HG03045 (cell line): Measurements from ENCODE around the gene HSD17B12.
A peak's percentile ranks its signal among the peaks of the same experiment; 100 is the strongest.

ENCODE experiments used
- ATAC-seq: cut with Tn5 transposase; IDR thresholded peaks from one replicate; pipeline ENCODE4 v1.9.1; 2021; ENCODE audit warnings: mild to moderate bottlenecking, moderate library complexity; ENCODE audit not compliant: unreplicated experiment

HSD17B12 gene

GRCh38 chr11:43861141-43861540 lies 180.6 kb downstream of the HSD17B12 start:
- ATAC-seq, result no peak

GRCh38 chr11:43866520-43866919 lies 186.0 kb downstream of the HSD17B12 start:
- no peak for ATAC-seq

DNA sequence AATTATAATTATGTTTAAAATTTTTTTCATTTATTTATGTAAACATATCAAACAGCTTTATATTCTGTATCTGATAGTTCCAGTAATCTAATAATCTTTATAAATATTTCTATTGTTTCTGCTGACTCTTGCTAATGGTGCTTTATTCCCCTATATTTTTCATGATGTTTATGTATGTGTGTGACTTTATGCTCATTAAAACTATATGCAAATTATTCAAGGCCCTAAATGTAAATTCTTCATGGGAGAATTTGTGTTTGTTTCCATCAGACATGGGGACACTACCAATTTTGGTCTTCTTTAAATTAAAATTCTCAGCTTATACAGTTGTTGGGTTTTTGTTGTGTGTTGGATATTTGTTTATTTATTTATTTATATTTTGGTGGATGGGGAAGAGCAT lies 186.4 kb downstream of the HSD17B12 start:
- ATAC-seq, result no peak

- peak; percentile 100 for ATAC-seq
Observed at GRCh38 chr11:43868852-43869567, 188.5 kb downstream of the HSD17B12 start.

DNA sequence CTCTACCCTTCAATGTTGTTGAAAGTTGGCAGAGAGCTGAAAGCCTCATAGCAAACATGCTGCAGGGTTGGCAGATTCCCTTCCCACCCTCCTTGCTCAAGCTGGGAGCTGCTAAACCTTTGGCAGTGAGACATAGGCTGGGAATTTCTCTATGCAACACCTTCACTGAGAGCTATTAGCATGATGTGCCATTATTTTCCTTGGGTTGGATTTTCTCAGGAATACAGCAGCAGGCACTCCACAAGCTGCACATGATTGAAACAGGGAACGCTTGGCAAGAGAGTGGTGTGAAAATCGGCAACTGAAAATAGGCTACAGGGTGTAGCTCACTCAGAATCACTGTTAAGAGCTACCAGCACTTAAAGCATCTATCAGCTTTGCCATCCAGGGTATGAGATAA lies 190.5 kb downstream of the HSD17B12 start:
- no peak for ATAC-seq

DNA sequence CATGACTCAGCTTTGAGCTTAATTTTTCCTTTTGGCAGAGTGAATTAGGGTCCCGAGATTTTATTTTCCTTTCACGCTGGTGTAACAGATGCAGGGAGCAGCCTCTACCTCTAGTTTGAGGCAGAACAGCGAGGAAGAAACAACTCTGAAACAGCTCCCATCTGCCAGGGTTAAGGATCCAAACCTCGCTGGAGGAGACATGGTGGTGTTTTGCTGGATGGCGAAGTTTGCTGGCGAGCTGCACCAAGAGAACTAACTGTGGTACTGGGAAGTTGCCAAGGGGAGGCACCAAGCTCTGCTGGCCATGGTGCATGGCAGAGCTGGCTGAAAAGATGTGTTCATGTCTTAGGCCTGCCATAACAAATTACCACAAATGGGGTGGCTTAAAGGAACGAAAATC lies 192.5 kb downstream of the HSD17B12 start:
- ATAC-seq, result no peak

DNA sequence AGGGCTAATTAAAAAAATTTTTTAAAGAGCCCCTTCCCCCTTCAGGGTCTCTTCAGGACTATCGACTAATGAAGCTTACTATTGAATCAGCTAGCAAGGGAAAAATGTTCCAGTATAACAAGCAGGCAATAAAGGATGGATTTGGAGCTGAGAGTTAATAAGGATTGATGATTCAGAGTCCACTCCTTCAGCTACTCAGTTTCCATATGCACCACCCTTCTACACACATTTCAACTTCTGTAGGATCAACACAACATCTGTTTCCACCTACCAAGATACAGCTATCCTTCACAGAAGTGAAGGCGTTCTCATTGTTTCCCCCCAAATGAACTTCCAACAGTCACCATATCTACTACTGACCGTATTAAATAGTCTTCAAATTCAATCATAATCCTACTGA lies 193.5 kb downstream of the HSD17B12 start:
- no peak for ATAC-seq

DNA sequence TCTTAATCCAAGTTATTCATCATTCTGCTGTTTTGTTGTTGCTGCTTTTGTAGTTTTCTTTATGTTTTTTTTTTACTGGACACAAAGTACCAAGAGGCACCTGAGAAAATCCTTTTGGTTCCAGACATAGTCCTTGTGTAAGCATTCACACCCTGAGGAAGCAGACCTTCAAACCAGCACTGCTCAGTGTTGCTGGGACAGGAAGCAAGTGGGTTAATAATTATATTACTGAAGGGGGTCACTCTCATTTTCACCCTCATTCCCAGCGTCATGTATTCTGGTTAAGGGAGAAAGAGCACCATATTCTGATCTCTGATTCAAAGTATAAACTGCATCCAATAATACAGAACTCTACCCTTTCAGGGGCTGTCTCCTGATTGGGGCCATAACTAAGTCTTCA lies 194.2 kb downstream of the HSD17B12 start:
- no peak for ATAC-seq

- no peak for ATAC-seq
Observed at GRCh38 chr11:43879789-43880639, 199.5 kb downstream of the HSD17B12 start.

GRCh38 chr11:43880640-43881159 lies 200.2 kb downstream of the HSD17B12 start, which contains the start of gene ALKBH3:
Gene ALKBH3 (plus strand): TSS chr11:43880831. CDS start chr11:43882653, 1,822 bp downstream.
- ATAC-seq, result peak; percentile 98

- no peak for ATAC-seq
Observed at GRCh38 chr11:43892851-43893250, 212.3 kb downstream of the HSD17B12 start.

DNA sequence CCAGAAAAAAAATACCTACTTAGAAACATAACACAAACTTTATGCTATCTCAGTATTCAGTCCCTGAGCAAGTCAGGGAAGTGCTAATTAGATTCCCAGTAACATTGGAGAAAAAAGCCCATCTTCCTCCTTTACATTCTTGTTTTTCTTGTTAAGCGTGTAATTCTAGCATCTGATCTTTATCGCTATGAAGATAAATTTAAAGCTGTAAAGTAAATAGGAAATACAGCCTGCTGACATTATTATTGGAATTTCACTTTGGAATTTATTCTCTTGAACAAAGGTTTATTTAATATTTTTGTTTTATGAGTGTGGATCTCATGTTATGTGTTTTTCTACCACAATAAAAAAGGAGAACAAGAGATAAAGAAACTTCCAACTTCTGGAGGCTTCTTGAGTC lies 214.0 kb downstream of the HSD17B12 start:
- ATAC-seq, result no peak

DNA sequence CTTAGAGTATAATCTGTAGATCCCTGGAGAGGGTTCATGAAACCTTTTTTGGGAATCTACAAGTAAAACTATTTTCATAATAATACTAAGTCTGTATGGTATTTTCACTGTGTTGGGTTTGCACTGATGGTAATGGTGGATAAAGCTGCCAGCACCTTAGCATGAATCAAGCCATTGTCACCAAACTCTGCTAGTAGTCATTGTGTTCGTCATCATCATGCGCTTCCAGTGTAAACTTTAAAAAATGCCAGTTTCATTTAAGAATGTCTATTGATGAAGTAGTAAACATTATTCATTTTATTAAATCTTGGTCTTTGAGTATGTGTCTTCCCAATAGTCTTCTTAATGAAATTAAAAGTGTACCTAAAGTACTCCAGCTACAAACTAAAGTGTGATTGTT lies 215.1 kb downstream of the HSD17B12 start:
- ATAC-seq, result no peak

DNA sequence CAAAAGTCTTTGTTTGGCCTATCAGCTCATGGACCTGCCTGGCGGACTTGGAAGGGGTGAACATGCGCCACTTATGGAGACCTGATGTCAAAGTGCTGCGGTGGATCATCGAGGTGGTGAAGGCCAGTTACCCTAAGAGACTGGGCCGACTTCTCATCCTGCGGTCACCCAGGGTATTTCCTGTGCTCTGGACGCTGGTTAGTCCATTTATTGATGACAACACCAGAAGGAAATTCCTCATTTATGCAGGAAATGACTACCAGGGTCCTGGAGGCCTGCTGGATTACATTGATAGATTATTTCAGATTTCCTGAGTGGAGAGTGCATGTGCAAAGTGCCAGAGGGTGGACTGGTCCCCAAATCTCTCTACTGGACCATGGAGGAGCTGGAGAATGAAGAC lies 218.0 kb downstream of the HSD17B12 start:
- ATAC-seq, result no peak

- no peak for ATAC-seq
Observed at GRCh38 chr11:43899094-43899493, 218.6 kb downstream of the HSD17B12 start.

DNA sequence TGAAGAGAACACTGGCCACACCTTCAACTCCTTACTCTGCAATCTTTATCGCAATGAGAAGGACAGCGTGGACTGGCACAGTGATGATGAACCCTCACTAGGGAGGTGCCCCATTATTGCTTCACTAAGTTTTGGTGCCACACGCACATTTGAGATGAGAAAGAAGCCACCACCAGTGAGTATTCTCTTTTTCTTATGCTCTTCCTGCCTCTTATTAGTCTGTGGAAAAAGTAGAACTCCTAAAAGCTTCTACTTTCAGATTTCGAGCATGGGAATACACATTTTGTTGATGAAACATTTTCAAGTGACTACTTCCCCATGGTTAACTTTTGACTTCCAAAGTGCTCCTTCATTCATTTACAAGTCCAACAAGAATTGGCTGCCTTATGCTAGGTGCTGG lies 221.0 kb downstream of the HSD17B12 start:
- no peak for ATAC-seq

DNA sequence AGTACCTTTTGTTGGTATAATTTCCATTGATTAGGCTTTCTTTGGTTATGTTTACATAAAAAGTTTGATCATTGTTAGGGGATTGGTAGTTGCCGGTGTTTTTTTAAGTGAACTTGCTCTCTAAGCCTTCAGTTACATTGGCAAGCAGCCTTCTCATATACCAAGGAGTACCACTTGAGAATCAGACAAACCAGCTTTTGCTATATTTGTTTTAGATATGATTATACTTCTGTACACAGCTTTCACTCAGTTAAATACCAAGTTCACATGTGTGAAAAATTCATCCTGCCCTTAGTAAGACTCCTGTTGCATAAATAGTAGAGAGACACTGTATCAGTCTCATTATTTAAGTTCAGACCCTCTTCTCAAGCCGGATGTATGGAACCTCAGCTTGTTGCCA lies 222.5 kb downstream of the HSD17B12 start:
- ATAC-seq, result no peak

- no peak for ATAC-seq
Observed at GRCh38 chr11:43903969-43904368, 223.4 kb downstream of the HSD17B12 start.

DNA sequence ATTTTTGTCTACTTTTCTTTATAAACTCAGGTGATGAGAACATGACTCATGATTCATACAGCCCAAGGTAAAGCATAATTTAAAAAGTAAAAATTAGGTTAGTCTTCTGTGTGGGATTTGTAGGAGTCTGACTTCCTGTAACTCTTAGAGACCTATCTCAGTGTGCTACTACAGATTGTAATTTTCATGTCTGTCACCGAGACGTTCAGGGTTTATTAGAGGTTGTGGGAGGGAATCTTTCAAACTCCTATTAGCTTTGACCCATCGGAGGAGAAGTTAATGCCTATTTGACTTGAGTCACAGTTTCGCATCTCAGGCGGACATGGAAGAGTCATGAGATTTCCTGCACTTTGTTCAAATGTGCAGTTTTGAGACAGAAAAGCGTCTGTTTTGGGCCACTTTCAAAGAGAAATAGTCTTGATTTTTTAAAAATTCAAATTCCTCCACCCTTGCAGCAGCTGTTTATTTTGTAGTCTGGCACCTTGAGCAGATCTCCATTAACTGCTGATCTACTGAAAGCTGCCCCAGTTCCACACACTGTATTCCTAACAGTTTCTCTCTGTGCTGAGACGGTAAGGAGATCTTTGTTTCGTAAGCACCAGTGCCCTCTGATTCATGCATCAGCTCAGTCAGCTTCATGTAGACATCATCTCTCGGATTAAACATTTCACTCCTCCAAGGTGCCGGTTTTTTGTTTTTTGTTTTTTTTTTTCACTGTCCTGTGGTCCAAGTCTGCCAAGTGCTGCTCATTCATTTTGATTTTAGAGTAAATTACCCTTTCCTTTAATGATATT lies 224.4 kb downstream of the HSD17B12 start:
- no peak for ATAC-seq

DNA sequence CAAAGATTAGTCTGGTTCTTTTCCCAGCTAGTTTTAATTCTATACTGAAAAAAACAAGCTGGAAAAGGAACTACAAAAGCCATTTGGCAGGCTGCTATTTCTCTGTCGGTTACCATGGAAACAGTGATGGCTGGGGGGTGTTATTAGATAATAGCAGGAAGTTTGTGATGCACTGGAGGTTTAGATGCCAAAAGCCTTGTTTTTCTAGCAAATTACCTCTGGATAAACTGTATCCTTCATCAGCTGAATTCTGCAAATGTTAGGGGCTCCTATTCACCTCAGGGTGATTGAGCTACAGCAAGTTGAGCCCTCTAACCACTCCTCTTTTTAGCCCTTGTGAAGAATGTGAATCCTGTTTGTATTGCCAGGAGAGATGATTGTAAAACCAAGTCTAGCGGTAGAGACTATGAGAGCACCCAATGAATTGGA lies 225.3 kb downstream of the HSD17B12 start:
- no peak for ATAC-seq
